Ovary (tissue), 9 donors: Measurements from ENCODE around the gene DMPK. TPM values are rescaled to one million over a fixed set of nuclear protein-coding genes. Genes with fewer than 3 reads are reported as not detected.

ENCODE experiments used
- DNase-seq, 5 donors: peaks; one replicate each; pipeline ENCODE4 v3.0.0-alpha.2; 2019 to 2020
- H3K27ac ChIP-seq, 2 donors: fragments of 200-600 bp; one replicate each; pipeline versions ENCODE4 v1.5.1 to v1.8.0; 2019 to 2022
- H3K27me3 ChIP-seq: fragments of 200-600 bp; one replicate; pipeline ENCODE4 v1.8.0; 2022
- H3K36me3 ChIP-seq: fragments of 200-600 bp; sonication (generic); one replicate; pipeline ENCODE4 v1.5.1; 2019
- H3K4me1 ChIP-seq: one replicate; pipeline ENCODE4 v1.8.1; 2013; ENCODE audit warnings: mild to moderate bottlenecking, moderate library complexity; ENCODE audit not compliant: insufficient read depth
- H3K4me3 ChIP-seq: fragments of 200-600 bp; sonication (generic); one replicate; pipeline ENCODE4 v1.5.1; 2017
- H3K9me3 ChIP-seq, 2 donors: fragments of 200-600 bp in 1 of 2; sonication (generic) in 1 of 2; one replicate each; pipeline versions ENCODE4 v1.5.1 to v1.8.1; 2013 to 2019; ENCODE audit warnings: mild to moderate bottlenecking in 1 of 2, moderate library complexity in 1 of 2
- EP300 ChIP-seq: sonication (generic); formaldehyde crosslinking; IDR thresholded peaks from one replicate; pipeline ENCODE4 v1.6.1; 2017; ENCODE audit warnings: antibody characterized with exemption
- POLR2A ChIP-seq: fragments of 450-650 bp; IDR thresholded peaks from one replicate; pipeline ENCODE4 v1.6.1; 2017; ENCODE audit warnings: antibody characterized with exemption, mild to moderate bottlenecking, moderate library complexity
- WGBS, 3 donors: extraction: QIAGEN DNeasy Blood & Tissue Kit in 1 of 3; methylation state at CpG; one replicate each; pipeline versions ENCODE4 v1.1.5 to v1.1.7; 2013 to 2017; 5-methylcytosine and 5-hydroxymethylcytosine counted together
- intact Hi-C, 4 donors: fragments of 100-400 bp; cut with DNase I; formaldehyde crosslinking; loops; one replicate each; pipeline versions ENCODE4 v1.11.0 to v1.15.1; 2022 to 2023
- polyA plus RNA-seq, 2 donors: library from polyadenylated mRNA; stranded (reverse); fragments of 200-250 nt in 1 of 2; fragments of 350-450 nt in 1 of 2; fragmentation: Illumina TruSeq in 1 of 2; extraction: RNeasy Lipid Tissue Mini Kit (QIAGEN cat#74804) in 1 of 2; gene quantifications; one replicate each; pipeline ENCODE4 v1.2.3, GENCODE V29; 2013 to 2014
- total RNA-seq, 7 donors: library from RNA; depleted of rRNA in 2 of 7; stranded (reverse); fragments of >200 nt in 2 of 7; fragmentation: NEBNext Ultra II Directional in 3 of 7; extraction: Animal tissue kit (Norgen Biotek cat#: 25700) in 3 of 7; gene quantifications; one replicate each; pipeline versions ENCODE4 v1.1.0 to v1.2.4, GENCODE V29; 2016 to 2023
- TF ChIP-seq, protein P1 (sequence below), 3 donors: fragments of 450-650 bp in 2 of 3; fragments of 200-600 bp in 1 of 3; IDR thresholded peaks; one replicate each; pipeline versions ENCODE4 v1.5.1 to v1.8.0; 2016 to 2022; ENCODE audit warnings: antibody characterized with exemption in 3 of 3, mild to moderate bottlenecking in 1 of 3
- donor health status: DM: no; HTN: no; CAD: no; lungs with moderate emphysema.
- donor health status: DM: no; HTN: no; CAD: no.
- donor health status: Bipolar disorder and iron deficiency.
- donor health status: DM: yes; HTN: yes; CAD: no.
- donor health status: DM: no; HTN: no; CAD: no.
- donor health status: DM: yes; HTN: yes; CAD: no.

DMPK gene
- total and polyA plus RNA-seq, 9 donors, result 21.0 to 105 (median 56.7) TPM

DNA sequence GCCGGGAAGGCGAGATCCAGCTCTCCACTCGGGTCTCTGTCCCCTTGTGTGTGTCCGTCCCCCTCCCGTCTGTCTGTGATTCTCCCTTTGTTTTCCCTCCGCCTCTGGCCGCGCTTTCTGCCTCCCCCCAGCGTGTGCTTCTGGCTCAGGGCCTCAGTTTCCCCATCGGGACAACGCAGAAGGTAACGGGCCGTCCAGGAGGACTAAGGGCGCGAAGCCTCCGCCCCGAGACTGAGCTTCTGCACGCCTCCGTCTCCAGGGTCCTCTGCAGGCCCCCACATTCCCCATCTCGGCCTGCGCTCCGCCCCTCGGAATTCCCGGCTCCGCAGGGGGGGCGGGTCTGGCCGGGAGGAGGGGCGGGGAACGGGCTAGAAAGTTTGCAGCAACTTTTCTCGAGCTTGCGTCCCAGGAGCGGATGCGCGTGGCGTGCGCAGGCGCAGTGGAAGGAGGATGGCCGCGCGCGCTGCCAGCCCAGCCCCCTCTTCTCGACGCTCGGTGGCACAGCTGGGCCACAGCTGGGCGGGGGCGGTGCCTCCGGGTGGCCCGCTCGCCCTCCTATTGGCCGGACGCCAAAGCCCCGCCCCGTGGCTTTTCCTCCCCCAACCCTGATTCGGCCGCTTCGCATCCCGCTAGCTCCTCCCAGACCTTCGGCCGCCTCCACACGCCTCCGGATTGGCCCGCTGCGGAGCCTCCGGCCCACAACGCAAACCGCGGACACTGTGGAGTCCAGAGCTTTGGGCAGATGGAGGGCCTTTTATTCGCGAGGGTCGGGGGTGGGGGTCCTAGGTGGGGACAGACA is 13.1 kb downstream of the DMPK start, which contains the start of gene SIX5:
SIX5 (minus strand) TSS at position 269 of the 799 bp plus-strand sequence. CDS start 408 bp downstream, outside the sequence.
- TF ChIP-seq EP300, result peak; percentile 87
- TF ChIP-seq, protein P1, sequence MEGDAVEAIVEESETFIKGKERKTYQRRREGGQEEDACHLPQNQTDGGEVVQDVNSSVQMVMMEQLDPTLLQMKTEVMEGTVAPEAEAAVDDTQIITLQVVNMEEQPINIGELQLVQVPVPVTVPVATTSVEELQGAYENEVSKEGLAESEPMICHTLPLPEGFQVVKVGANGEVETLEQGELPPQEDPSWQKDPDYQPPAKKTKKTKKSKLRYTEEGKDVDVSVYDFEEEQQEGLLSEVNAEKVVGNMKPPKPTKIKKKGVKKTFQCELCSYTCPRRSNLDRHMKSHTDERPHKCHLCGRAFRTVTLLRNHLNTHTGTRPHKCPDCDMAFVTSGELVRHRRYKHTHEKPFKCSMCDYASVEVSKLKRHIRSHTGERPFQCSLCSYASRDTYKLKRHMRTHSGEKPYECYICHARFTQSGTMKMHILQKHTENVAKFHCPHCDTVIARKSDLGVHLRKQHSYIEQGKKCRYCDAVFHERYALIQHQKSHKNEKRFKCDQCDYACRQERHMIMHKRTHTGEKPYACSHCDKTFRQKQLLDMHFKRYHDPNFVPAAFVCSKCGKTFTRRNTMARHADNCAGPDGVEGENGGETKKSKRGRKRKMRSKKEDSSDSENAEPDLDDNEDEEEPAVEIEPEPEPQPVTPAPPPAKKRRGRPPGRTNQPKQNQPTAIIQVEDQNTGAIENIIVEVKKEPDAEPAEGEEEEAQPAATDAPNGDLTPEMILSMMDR (IDR thresholded peaks at IDR 0.05), result no peak
- TF ChIP-seq POLR2A, result peak; percentile 93
- Histone ChIP-seq H3K27me3 (no peaks in the 10 kb centered on the region), H3K4me1 (peaks cover 19% of the 10 kb centered on the region), H3K36me3 (no peaks in the 10 kb centered on the region), H3K9me3 (no peaks in the 10 kb centered on the region), H3K27ac (peak within 1 kb of the TSS; percentile 94 to 96), H3K4me3 (peak within 1 kb of the TSS; percentile 91)
- 0 to 1% (median 0%) methylated on average over 55 to 70 of the region's 70 CpGs for WGBS, 3 donors
- intact Hi-C loops, result loop anchor here in 3 of 4 donors (5.0 to 10.0 kb wide), 3 partner anchors 52 to 77 kb away; partner anchors contain the start of genes QPCTL (in 2 of the 3) and SNRPD2 (in 2 of the 3)
- DNase-seq, result peak; percentile 99 to 100 (median 100)

- H3K36me3 ChIP-seq, result no peaks in the 10 kb centered on the region
- H3K27me3 ChIP-seq, result no peaks in the 10 kb centered on the region
- intact Hi-C loops, result loop anchor here in 3 of 4 donors (5.0 to 10.0 kb wide), 3 partner anchors 51 to 76 kb away; partner anchors contain the start of genes QPCTL (in 2 of the 3) and SNRPD2 (in 2 of the 3)
- 1 to 4% (median 2%) methylated on average over 28 to 33 of the region's 33 CpGs for WGBS, 3 donors
- peaks cover 21% of the 10 kb centered on the region for H3K4me1 ChIP-seq
- peak overlapping the region; percentile 94 to 96 for H3K27ac ChIP-seq
- peak overlapping the region; percentile 91 for H3K4me3 ChIP-seq
- TF ChIP-seq, protein P1 (IDR thresholded peaks at IDR 0.05), result no peak
- DNase-seq, result peak in 2 of 5 donors; percentile 76 to 78
- H3K9me3 ChIP-seq, result no peaks in the 10 kb centered on the region
These were observed 13.7 kb downstream of the DMPK start for GRCh38 chr19:45768655-45768983.

- Histone ChIP-seq H3K27ac (peak overlapping the region; percentile 94 to 96), H3K36me3 (no peaks in the 10 kb centered on the region), H3K9me3 (no peaks in the 10 kb centered on the region), H3K4me3 (peak overlapping the region; percentile 91), H3K4me1 (peaks cover 26% of the 10 kb centered on the region), H3K27me3 (no peaks in the 10 kb centered on the region)
- 0% methylated on average over 69 to 102 of the region's 102 CpGs for WGBS, 3 donors
- intact Hi-C loops, result loop anchor here (2.0 to 10.0 kb wide), 4 partner anchors 37 to 76 kb away; partner anchors contain the start of genes QPCTL (in 2 of the 4), SNRPD2 (in 2 of the 4) and FBXO46 (in 1 of the 4)
- TF ChIP-seq EP300, result no peak
- TF ChIP-seq, protein P1 (IDR thresholded peaks at IDR 0.05), result no peak
- peak; percentile 20 for TF ChIP-seq POLR2A
- DNase-seq, result peak; percentile 75 to 86 (median 80)
These were observed 14.2 kb downstream of the DMPK start for GRCh38 chr19:45767881-45768654.

DNA sequence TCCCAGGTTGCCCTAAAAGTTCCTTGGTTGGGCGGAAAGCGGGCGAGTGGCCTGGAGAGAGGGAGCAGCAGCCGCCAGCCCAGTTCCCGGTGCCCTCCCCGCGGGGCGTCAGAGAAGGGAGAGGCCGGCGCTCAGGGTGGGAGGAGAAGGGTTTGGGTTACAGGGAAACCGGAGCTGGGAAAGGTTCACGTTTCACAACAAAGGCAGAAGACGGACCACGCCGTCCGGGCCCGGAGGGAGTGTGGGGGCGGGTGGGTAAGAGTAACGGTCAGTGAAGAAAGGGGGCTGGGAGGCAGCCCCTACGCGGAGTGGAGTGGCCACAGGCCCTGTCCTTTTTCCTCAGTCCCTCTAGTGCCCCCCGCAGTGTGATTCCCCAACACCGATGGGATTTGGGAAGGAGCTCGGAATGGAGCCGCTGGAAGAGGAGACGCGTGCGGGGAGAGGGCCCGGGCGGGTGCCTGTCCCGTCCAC is 14.8 kb downstream of the DMPK start:
- TF ChIP-seq EP300 (no peak), POLR2A (peak; percentile 59)
- TF ChIP-seq, protein P1 (IDR thresholded peaks at IDR 0.05), result no peak
- peak; percentile 84 to 91 (median 88) for DNase-seq
- H3K9me3 ChIP-seq, result no peaks in the 10 kb centered on the region
- H3K4me1 ChIP-seq, result peaks cover 27% of the 10 kb centered on the region
- H3K27me3 ChIP-seq, result no peaks in the 10 kb centered on the region
- peak overlapping the region; percentile 91 for H3K4me3 ChIP-seq
- intact Hi-C loops, result loop anchor here (2.0 to 10.0 kb wide), 4 partner anchors 37 to 75 kb away; partner anchors contain the start of genes QPCTL (in 2 of the 4), SNRPD2 (in 2 of the 4) and FBXO46 (in 1 of the 4)
- peak overlapping the region; percentile 94 to 96 for H3K27ac ChIP-seq
- H3K36me3 ChIP-seq, result no peaks in the 10 kb centered on the region
- WGBS, 3 donors, result 2 to 6% (median 3%) methylated on average over 31 of the region's 31 CpGs
